ENCODE results near the gene CEND1. TPM values are rescaled to one million over a fixed set of nuclear protein-coding genes. Genes with fewer than 3 reads are reported as not detected.

Gene CEND1
- total RNA-seq, 1 experiment from 2014 or later, result 2.7 TPM

GRCh38 chr11:837189-837989, 47.5 kb upstream of the CEND1 start:
- Mint-ChIP-seq H3K4me1 (peaks cover 27% of the 10 kb centered on the region), H3K4me3 (no peak overlapping the region), H3K27ac (no peak overlapping the region), H3K36me3 (peaks cover 13% of the 10 kb centered on the region), H3K27me3 (ENCODE audit: low read depth) (peaks cover 3% of the 10 kb centered on the region), H3K9me3 (no peaks in the 10 kb centered on the region)
- DNase-seq (ENCODE audit: low spot score) (no peak), ATAC-seq (no peak)
- CTCF ChIA-PET, result interaction anchor here (1.4 to 2.2 kb wide), 4 partner anchors 8 to 31 kb away, joined by 4 to 16 read pairs (median 6); partner anchors contain the start of genes CRACR2B and PNPLA2
- POLR2A ChIA-PET, result interaction anchor here (0.7 to 1.0 kb wide), 2 partner anchors 17 to 33 kb away, joined by 3 to 6 read pairs; no protein-coding TSS in a partner anchor
- TF ChIP-seq ARID4B (CRISPR knock-in tag; IDR thresholded peaks at IDR 0.05; ENCODE audit: borderline replicate concordance) (no peak), ATF1 (CRISPR knock-in tag; IDR thresholded peaks at IDR 0.05) (0 out of 2 replicates have a peak, but pooled peaks have one; percentile 33), RORB (CRISPR knock-in tag; IDR thresholded peaks at IDR 0.05) (no peak)

- Mint-ChIP-seq H3K27ac (no peak overlapping the region), H3K36me3 (peaks cover 13% of the 10 kb centered on the region), H3K4me3 (no peak overlapping the region), H3K4me1 (peaks cover 32% of the 10 kb centered on the region), H3K27me3 (ENCODE audit: low read depth) (peaks cover 10% of the 10 kb centered on the region), H3K9me3 (no peaks in the 10 kb centered on the region)
- ChIA-PET POLR2A (interaction anchor here (0.7 to 1.0 kb wide), 2 partner anchors 16 to 32 kb away, joined by 3 to 6 read pairs; no protein-coding TSS in a partner anchor), CTCF (interaction anchor here (1.7 kb wide), 1 partner anchor 12 kb away, joined by 4 read pairs; no protein-coding TSS in a partner anchor)
- TF ChIP-seq ETV6 (CRISPR knock-in tag; IDR thresholded peaks at IDR 0.05) (no peak), ZNF416 (CRISPR knock-in tag; IDR thresholded peaks at IDR 0.05) (no peak), ERG (CRISPR knock-in tag; IDR thresholded peaks at IDR 0.05) (no peak), NR3C1 (CRISPR knock-in tag; conservative IDR thresholded peaks at IDR 0.05; ENCODE audit: low read depth) (no peak)
- DNase-seq (ENCODE audit: low spot score), result no peak
- ATAC-seq, result no peak
Measured at GRCh38 chr11:836700-837099, 46.8 kb upstream of the CEND1 start.

DNA sequence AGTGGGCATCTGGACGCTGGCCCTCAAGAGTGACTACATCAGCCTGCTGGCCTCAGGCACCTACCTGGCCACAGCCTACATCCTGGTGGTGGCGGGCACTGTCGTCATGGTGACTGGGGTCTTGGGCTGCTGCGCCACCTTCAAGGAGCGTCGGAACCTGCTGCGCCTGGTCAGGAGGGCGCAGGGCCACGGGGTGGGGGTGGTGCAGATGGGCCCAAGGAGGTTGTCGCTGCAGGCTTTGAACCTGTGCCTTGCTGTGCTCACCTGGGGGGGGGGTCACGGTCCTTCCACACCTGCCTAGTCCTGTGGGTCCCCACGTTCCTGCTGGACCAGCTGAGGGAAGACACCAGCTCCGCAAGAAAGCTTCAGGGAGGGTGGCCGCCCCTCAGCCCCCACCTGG, 46.4 kb upstream of the CEND1 start:
- ChIA-PET POLR2A (no interaction called here), CTCF (no interaction called here)
- DNase-seq (ENCODE audit: low spot score) (no peak), ATAC-seq (no peak)
- Mint-ChIP-seq H3K4me3 (no peak overlapping the region), H3K9me3 (no peaks in the 10 kb centered on the region), H3K27me3 (ENCODE audit: low read depth) (peaks cover 14% of the 10 kb centered on the region), H3K36me3 (peaks cover 13% of the 10 kb centered on the region), H3K27ac (no peak overlapping the region), H3K4me1 (peaks cover 33% of the 10 kb centered on the region)
- TF ChIP-seq ZNF423 (CRISPR knock-in tag; IDR thresholded peaks at IDR 0.05) (no peak), SMAD4 (CRISPR knock-in tag; IDR thresholded peaks at IDR 0.05) (no peak), ERG (CRISPR knock-in tag; IDR thresholded peaks at IDR 0.05) (no peak), NFYB (CRISPR knock-in tag; conservative IDR thresholded peaks at IDR 0.05; ENCODE audit: low read depth) (no peak)
- TF ChIP-seq, protein P1, sequence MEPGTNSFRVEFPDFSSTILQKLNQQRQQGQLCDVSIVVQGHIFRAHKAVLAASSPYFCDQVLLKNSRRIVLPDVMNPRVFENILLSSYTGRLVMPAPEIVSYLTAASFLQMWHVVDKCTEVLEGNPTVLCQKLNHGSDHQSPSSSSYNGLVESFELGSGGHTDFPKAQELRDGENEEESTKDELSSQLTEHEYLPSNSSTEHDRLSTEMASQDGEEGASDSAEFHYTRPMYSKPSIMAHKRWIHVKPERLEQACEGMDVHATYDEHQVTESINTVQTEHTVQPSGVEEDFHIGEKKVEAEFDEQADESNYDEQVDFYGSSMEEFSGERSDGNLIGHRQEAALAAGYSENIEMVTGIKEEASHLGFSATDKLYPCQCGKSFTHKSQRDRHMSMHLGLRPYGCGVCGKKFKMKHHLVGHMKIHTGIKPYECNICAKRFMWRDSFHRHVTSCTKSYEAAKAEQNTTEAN (CRISPR knock-in tag; IDR thresholded peaks at IDR 0.05), result no peak
- TF ChIP-seq, protein P2, sequence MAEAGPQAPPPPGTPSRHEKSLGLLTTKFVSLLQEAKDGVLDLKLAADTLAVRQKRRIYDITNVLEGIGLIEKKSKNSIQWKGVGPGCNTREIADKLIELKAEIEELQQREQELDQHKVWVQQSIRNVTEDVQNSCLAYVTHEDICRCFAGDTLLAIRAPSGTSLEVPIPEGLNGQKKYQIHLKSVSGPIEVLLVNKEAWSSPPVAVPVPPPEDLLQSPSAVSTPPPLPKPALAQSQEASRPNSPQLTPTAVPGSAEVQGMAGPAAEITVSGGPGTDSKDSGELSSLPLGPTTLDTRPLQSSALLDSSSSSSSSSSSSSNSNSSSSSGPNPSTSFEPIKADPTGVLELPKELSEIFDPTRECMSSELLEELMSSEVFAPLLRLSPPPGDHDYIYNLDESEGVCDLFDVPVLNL (CRISPR knock-in tag; IDR thresholded peaks at IDR 0.05; ENCODE audit: borderline replicate concordance, low read depth), result no peak

Measured in WTC11 (cell line).